Breast epithelium (tissue), 3 donors: Measurements from ENCODE around the gene RNF180.

Experiments used
- POLR2A ChIP-seq: fragments of 450-650 bp; IDR thresholded peaks from one replicate; pipeline ENCODE4 v1.6.1; 2016; ENCODE audit warnings: antibody characterized with exemption, mild to moderate bottlenecking, moderate library complexity
- POLR2AphosphoS5 ChIP-seq, 3 donors: sonication (generic); formaldehyde crosslinking; IDR thresholded peaks; one replicate each; pipeline ENCODE4 v1.6.1; 2017; ENCODE audit warnings: antibody characterized with exemption in 3 of 3
- TF ChIP-seq, protein P1 (sequence below), 3 donors: fragments of 450-650 bp; IDR thresholded peaks; one replicate each; pipeline ENCODE4 v1.5.1; 2016 to 2017; ENCODE audit warnings: antibody characterized with exemption in 3 of 3, mild to moderate bottlenecking in 3 of 3, moderate library complexity in 3 of 3

DNA sequence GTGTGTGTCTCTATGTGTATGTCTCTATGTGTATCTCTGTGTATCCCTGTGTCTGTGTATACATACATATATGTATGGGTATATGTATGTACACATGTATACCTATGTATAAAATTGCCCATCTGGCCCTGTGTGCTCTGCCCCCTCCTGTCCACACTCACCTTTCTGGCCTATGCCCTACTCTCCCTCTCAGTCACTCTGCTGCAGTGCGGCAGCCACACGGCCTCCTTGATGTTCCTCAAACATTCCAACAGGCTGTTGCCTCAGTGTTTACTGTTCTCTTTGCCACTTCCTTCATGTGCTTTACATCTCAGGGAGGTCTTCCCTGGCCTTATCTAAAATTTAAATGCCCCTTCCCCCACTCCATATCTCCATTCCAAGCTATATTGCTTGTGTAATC, 18.3 kb upstream of the RNF180 start:
- TF ChIP-seq, protein P1, sequence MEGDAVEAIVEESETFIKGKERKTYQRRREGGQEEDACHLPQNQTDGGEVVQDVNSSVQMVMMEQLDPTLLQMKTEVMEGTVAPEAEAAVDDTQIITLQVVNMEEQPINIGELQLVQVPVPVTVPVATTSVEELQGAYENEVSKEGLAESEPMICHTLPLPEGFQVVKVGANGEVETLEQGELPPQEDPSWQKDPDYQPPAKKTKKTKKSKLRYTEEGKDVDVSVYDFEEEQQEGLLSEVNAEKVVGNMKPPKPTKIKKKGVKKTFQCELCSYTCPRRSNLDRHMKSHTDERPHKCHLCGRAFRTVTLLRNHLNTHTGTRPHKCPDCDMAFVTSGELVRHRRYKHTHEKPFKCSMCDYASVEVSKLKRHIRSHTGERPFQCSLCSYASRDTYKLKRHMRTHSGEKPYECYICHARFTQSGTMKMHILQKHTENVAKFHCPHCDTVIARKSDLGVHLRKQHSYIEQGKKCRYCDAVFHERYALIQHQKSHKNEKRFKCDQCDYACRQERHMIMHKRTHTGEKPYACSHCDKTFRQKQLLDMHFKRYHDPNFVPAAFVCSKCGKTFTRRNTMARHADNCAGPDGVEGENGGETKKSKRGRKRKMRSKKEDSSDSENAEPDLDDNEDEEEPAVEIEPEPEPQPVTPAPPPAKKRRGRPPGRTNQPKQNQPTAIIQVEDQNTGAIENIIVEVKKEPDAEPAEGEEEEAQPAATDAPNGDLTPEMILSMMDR (IDR thresholded peaks at IDR 0.05), result no peak
- no peak for TF ChIP-seq POLR2AphosphoS5 (IDR thresholded peaks at IDR 0.05)
- no peak for TF ChIP-seq POLR2A
